B cell (primary cell): ENCODE measurements around the gene ASCL5.

Experiments
- CTCF ChIP-seq: fragments of 200-600 bp; IDR thresholded peaks from one replicate; pipeline ENCODE4 v1.8.0; 2022; ENCODE audit warnings: antibody characterized with exemption, mild to moderate bottlenecking
- EZH2 ChIP-seq: IDR thresholded peaks from 2 replicates; pipeline ENCODE4 v1.6.1; 2012; ENCODE audit warnings: borderline replicate concordance, low read depth, mild to moderate bottlenecking, moderate library complexity, low read length; ENCODE audit not compliant: insufficient read depth, poor library complexity, severe bottlenecking

GRCh38 chr1:201112173-201112731 lies 14.7 kb downstream of the ASCL5 start, which contains the start of gene CACNA1S:
- no peak for TF ChIP-seq CTCF
- no peak for TF ChIP-seq EZH2
